ENCODE measurements around the gene ADCY1. TPM values are rescaled to one million over a fixed set of nuclear protein-coding genes. Genes with fewer than 3 reads are reported as not detected.

ADCY1 gene
- total RNA-seq, 1 donor = under 0.01 TPM

DNA sequence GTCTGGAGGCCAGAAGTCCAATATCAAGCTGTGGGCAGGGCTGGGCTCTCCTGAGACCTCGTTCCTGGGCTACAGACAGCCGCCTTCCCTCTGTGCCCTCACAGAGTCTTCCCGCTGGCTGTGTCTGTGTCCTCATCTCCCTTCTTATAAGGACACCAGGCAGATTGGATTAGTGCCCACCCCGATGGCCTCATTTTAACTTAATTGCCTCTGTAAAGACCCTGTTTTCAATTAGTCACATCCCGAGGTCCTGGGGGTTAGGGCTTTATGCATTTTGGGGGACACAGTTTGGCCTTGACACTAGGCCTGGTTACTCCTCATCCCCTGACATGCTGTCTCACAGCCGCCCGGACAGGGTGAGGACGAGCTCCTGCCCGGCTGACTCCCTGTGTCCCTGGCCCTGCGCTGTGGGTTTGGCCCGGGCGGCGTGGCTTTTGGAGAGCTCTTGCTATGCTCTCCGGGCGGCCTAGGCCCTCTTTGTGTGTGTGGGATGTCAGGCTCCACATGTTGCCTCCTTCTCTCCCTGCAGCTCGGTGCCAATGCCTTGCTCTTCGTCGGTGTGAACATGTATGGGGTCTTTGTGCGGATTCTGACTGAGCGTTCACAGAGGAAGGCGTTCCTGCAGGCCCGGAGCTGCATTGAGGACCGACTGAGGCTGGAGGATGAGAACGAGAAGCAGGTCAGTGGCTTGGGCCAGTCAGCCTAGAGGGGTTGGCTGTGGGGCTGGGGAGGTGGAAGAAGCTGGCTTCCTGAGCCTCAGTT lies 18.2 kb downstream of the ADCY1 start:
- DNase-seq (ENCODE audit: low read depth in 2 of 3, low spot score in 2 of 3) = no peak

DNA sequence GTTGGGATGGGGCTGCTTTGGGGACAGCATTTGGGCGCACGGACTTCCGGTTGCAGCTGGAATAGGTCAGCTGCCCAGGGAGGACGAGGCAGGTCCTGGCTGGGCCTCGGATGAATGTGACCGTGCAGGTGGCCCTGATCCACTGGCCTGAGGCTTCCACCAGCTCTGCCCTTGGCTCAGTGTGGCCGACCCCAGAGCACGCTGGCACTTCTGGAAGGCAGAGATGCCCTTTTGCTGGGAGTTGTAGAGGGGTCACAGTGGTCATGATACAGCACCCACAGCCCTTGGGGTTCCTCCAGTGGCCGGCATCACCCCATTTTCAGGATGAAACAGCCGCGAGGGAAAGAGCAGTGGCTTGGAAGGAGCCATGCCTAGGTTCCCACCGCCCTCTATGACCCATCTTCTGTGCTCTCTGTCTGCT lies 19.0 kb downstream of the ADCY1 start:
- no peak for DNase-seq (ENCODE audit: low read depth in 2 of 3, low spot score in 2 of 3)

- no peak for DNase-seq (ENCODE audit: low read depth in 2 of 3, low spot score in 2 of 3)
Measured at GRCh38 chr7:45593877-45594276, 19.7 kb downstream of the ADCY1 start.

- DNase-seq (ENCODE audit: low read depth in 2 of 3, low spot score in 2 of 3) = no peak
Measured at GRCh38 chr7:45594745-45595535, 20.8 kb downstream of the ADCY1 start.

GRCh38 chr7:45595809-45596664 lies 21.9 kb downstream of the ADCY1 start:
- no peak for DNase-seq (ENCODE audit: low read depth in 2 of 3, low spot score in 2 of 3)

GRCh38 chr7:45596665-45597095 lies 22.5 kb downstream of the ADCY1 start:
- no peak for DNase-seq (ENCODE audit: low read depth in 2 of 3, low spot score in 2 of 3)

GRCh38 chr7:45597286-45597984 lies 23.3 kb downstream of the ADCY1 start:
- DNase-seq (ENCODE audit: low read depth in 2 of 3, low spot score in 2 of 3) = no peak

- no peak for DNase-seq (ENCODE audit: low read depth in 2 of 3, low spot score in 2 of 3)
Measured at GRCh38 chr7:45598886-45599520, 24.8 kb downstream of the ADCY1 start.

DNA sequence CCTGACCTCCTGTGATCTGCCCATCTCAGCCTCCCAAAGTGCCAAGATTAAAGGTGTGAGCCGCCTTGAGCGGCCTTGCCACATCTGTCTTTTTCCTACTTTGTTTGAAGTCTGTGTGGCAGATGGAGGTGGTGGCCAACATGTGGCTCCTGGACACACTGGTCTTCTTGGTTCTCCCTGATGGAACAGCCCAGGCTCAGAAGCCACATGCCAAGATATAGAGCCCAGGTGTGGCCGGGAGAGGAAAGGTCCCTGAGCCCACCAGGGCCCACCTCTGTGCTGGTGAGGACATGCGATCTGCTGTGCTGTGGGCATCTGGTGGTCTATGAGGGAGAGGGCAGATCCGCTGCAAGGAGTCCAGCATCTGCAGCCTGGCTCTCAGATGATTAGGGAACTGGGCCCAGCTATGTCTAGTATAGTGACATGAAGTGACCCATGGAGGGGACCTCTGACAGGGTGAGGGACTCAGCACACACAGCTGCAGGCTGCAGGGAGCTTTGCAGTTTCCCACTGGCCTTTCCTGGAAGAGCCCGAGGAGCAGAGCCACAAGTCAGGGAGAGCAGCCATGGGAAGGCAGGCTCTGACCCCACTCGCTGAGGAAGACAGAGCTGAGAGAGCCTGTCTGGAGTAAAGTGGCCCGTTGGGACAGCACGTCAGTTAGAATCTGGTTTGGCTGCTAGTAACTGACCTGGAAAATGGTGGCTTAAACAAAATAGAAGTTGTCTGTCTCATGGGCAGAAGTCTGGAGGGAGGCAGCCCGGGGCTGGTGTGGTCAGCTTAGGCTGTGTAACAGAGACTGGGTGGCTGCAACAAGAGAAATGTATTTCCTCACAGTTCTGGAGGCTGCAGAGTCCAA lies 25.9 kb downstream of the ADCY1 start:
- DNase-seq (ENCODE audit: low read depth in 2 of 3, low spot score in 2 of 3) = no peak

GRCh38 chr7:45601094-45601493 lies 26.9 kb downstream of the ADCY1 start:
- DNase-seq (ENCODE audit: low read depth in 2 of 3, low spot score in 2 of 3) = no peak

GRCh38 chr7:45601816-45602540 lies 27.8 kb downstream of the ADCY1 start:
- DNase-seq (ENCODE audit: low read depth in 2 of 3, low spot score in 2 of 3) = no peak

GRCh38 chr7:45606050-45606449 lies 31.9 kb downstream of the ADCY1 start:
- no peak for DNase-seq (ENCODE audit: low read depth in 2 of 3, low spot score in 2 of 3)

GRCh38 chr7:45606931-45607330 lies 32.8 kb downstream of the ADCY1 start:
- DNase-seq (ENCODE audit: low read depth in 2 of 3, low spot score in 2 of 3) = peak in 2 of 3 donors; percentile 67 to 93

DNA sequence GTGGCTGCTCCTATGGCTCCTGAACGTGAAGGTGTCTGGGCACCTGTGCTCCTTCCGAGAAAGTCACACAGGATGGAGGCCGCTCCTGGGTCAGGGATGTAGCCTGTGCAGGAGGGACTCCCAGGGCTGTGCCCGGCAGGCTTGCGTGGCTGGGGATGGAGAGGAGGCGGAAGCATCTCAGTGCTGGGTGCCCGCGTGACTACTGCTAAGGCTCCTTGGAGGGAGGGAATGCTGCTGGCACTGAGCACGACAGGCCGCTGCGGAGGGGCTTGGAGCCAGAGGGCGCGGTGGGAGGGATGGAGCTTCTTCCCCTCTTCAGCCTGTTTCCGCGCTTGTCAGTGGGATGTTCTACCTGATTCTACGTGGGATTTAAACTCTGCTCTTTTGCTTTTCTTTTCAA lies 35.0 kb downstream of the ADCY1 start:
- DNase-seq (ENCODE audit: low read depth in 2 of 3, low spot score in 2 of 3) = no peak

DNA sequence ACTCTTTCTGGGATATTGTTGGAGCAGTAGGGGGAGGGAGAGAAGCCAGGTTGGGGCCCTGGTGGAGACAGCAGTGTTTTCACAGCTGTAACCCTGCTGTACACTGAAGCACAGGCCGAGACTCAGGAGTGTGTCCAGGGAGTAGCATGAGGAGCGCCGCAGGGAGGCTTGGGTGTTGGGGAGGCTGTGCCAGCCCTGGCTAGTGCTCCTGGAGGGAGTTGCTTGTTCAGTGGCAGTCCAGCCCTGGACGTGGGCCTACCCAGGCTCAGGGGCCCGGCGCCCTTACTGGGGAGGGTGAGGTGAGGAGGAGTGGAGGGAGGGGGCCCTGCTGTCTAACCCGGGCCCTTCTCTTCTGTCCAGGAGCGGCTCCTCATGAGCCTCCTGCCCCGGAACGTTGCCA lies 35.9 kb downstream of the ADCY1 start:
- DNase-seq (ENCODE audit: low read depth in 2 of 3, low spot score in 2 of 3) = no peak

DNA sequence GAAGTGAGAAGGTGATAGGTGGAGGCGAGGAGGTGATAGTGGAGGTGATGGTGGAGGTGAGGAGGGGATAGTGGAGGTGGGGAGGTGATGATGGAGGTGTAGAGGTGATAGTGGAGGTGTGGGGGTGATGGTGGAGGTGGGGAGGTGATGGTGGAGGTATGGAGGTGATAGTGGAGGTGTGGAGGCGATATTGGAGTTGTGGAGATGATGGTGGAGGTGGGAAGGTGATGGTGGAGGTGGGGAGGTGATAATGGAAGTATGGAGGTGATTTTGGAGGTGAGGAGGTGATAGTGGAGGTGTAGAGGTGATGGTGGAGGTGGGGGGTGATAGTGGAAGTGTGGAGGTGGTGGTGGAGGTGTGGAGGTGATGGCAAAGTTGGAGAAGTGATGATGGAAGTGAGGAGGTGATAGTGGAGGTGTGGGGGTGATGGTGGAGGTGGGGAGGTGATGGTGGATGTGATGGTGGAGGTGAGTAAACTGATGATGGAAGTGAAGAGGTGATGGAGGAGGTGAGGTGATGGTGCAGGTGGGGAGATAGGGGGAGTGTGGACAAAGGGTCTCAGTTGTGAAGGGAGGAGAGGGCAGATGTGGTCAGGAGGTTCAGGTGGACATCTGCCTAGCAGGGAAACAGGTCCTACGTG lies 36.6 kb downstream of the ADCY1 start:
- DNase-seq (ENCODE audit: low read depth in 2 of 3, low spot score in 2 of 3) = no peak

GRCh38 chr7:45617166-45617565 lies 43.0 kb downstream of the ADCY1 start:
- DNase-seq (ENCODE audit: low read depth in 2 of 3, low spot score in 2 of 3) = no peak

- no peak for DNase-seq (ENCODE audit: low read depth in 2 of 3, low spot score in 2 of 3)
Measured at GRCh38 chr7:45622058-45622457, 47.9 kb downstream of the ADCY1 start.

All from hematopoietic multipotent progenitor cell (in vitro differentiated cells).